Activated CD4-positive, alpha-beta T cell treated with anti-CD3 and anti-CD28 coated beads for 36 hours (primary cell): Measurements from ENCODE around the gene MALAT1. TPM values are rescaled to one million over a fixed set of nuclear protein-coding genes. Genes with fewer than 3 reads are reported as not detected.
"Not testable (repeated sequence)": the region's sequence is repeated elsewhere in the genome, so short reads cannot be mapped to it uniquely, and the experiment has no call there.

Experiments used
- ATAC-seq: fragments of 200-7000 bp; cut with Tn5 transposase; one replicate; pipeline ENCODE4 v1.10.0; 2021; ENCODE audit warnings: mild to moderate bottlenecking, moderate library complexity
- CTCF ChIA-PET: fragments of 350-600 bp; sonication (Branson Sonifier 250); formaldehyde crosslinking; loops from one replicate; lab custom pipeline; 2021; ENCODE audit warnings: antibody characterized with exemption; lab: Charles Lee
- POLR2A ChIA-PET: fragments of 350-600 bp; sonication (Branson Sonifier 250); formaldehyde crosslinking; loops from one replicate; lab custom pipeline; 2021; ENCODE audit warnings: antibody characterized with exemption, inconsistent platforms; lab: Charles Lee
- DNase-seq: peaks from one replicate; pipeline ENCODE4 v3.0.0-alpha.2; 2020
- H3K27ac Mint-ChIP-seq: one replicate; pipeline ENCODE4 v1.8.0; 2021; ENCODE audit warnings: mixed read lengths
- H3K27me3 Mint-ChIP-seq: one replicate; pipeline ENCODE4 v1.8.0; 2021; ENCODE audit warnings: mixed read lengths
- H3K36me3 Mint-ChIP-seq: one replicate; pipeline ENCODE4 v1.8.0; 2021; ENCODE audit warnings: low read depth, mixed read lengths
- H3K4me1 Mint-ChIP-seq: one replicate; pipeline ENCODE4 v1.8.0; 2021; ENCODE audit warnings: mixed read lengths
- H3K4me3 Mint-ChIP-seq: one replicate; pipeline ENCODE4 v1.8.0; 2021; ENCODE audit warnings: mild to moderate bottlenecking, moderate library complexity, mixed read lengths
- H3K9me3 Mint-ChIP-seq: one replicate; pipeline ENCODE4 v1.8.0; 2021; ENCODE audit warnings: low read depth, mixed read lengths
- intact Hi-C, 2 experiments: fragments of 100-400 bp; cut with DNase I in 1 of 2; cut with micrococcal nuclease in 1 of 2; formaldehyde crosslinking; loops; one replicate each; pipeline versions ENCODE4 v1.14.2 to v1.15.1; 2022 to 2024; cut with DNase I, micrococcal nuclease
- total RNA-seq, 2 experiments: library from RNA; stranded (reverse); gene quantifications; one replicate each; pipeline ENCODE4 v1.2.3, GENCODE V29; 2021

The MALAT1 gene
- total RNA-seq, 2 experiments from 2014 or later, result 7,016 to 9,748 TPM

DNA sequence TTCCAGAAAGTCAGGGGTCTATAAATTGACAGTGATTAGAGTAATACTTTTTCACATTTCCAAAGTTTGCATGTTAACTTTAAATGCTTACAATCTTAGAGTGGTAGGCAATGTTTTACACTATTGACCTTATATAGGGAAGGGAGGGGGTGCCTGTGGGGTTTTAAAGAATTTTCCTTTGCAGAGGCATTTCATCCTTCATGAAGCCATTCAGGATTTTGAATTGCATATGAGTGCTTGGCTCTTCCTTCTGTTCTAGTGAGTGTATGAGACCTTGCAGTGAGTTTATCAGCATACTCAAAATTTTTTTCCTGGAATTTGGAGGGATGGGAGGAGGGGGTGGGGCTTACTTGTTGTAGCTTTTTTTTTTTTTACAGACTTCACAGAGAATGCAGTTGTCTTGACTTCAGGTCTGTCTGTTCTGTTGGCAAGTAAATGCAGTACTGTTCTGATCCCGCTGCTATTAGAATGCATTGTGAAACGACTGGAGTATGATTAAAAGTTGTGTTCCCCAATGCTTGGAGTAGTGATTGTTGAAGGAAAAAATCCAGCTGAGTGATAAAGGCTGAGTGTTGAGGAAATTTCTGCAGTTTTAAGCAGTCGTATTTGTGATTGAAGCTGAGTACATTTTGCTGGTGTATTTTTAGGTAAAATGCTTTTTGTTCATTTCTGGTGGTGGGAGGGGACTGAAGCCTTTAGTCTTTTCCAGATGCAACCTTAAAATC lies 5.3 kb downstream of the MALAT1 start:
- Mint-ChIP-seq H3K4me3 (no peak overlapping the region), H3K36me3 (peaks cover 2% of the 10 kb centered on the region), H3K27me3 (no peaks in the 10 kb centered on the region), H3K9me3 (no peaks in the 10 kb centered on the region), H3K4me1 (peaks cover 52% of the 10 kb centered on the region), H3K27ac (no peak overlapping the region)
- POLR2A ChIA-PET, result interaction anchor here (0.7 to 25.9 kb wide), 9 partner anchors 8 to 693 kb away, joined by 3 to 1637 read pairs (median 7); partner anchors contain the start of genes NEAT1 and PACS1
- ATAC-seq (no peak), DNase-seq (no peak)
- CTCF ChIA-PET, result interaction anchor here (0.6 to 7.6 kb wide), 2 partner anchors 84 to 484 kb away, joined by 3 to 209 read pairs; partner anchors contain the start of gene NEAT1
- intact Hi-C loops, result no loop called here

DNA sequence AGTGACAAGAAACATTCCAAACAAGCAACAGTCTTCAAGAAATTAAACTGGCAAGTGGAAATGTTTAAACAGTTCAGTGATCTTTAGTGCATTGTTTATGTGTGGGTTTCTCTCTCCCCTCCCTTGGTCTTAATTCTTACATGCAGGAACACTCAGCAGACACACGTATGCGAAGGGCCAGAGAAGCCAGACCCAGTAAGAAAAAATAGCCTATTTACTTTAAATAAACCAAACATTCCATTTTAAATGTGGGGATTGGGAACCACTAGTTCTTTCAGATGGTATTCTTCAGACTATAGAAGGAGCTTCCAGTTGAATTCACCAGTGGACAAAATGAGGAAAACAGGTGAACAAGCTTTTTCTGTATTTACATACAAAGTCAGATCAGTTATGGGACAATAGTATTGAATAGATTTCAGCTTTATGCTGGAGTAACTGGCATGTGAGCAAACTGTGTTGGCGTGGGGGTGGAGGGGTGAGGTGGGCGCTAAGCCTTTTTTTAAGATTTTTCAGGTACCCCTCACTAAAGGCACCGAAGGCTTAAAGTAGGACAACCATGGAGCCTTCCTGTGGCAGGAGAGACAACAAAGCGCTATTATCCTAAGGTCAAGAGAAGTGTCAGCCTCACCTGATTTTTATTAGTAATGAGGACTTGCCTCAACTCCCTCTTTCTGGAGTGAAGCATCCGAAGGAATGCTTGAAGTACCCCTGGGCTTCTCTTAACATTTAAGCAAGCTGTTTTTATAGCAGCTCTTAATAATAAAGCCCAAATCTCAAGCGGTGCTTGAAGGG lies 6.0 kb downstream of the MALAT1 start:
- ATAC-seq (no peak), DNase-seq (no peak)
- H3K27me3 Mint-ChIP-seq, result no peaks in the 10 kb centered on the region
- H3K27ac Mint-ChIP-seq, result no peak overlapping the region
- CTCF ChIA-PET, result interaction anchor here (1.0 to 7.6 kb wide), 3 partner anchors 74 to 174 kb away, joined by 3 to 209 read pairs (median 4); partner anchors contain the start of gene NEAT1
- peaks cover 55% of the 10 kb centered on the region for H3K4me1 Mint-ChIP-seq
- H3K4me3 Mint-ChIP-seq, result no peak overlapping the region
- intact Hi-C loops, result loop anchor here in 1 of 2 experiments (5.0 kb wide), 1 partner anchor 243 kb away; the partner anchor contains the start of gene POLA2
- H3K36me3 Mint-ChIP-seq, result peaks cover 2% of the 10 kb centered on the region
- POLR2A ChIA-PET, result interaction anchor here (0.5 to 25.9 kb wide), 17 partner anchors 8 to 694 kb away, joined by 3 to 1637 read pairs (median 4); partner anchors contain the start of gene NEAT1
- no peaks in the 10 kb centered on the region for H3K9me3 Mint-ChIP-seq

- no peaks in the 10 kb centered on the region for H3K9me3 Mint-ChIP-seq
- no peak overlapping the region for H3K4me3 Mint-ChIP-seq
- H3K27me3 Mint-ChIP-seq, result no peaks in the 10 kb centered on the region
- CTCF ChIA-PET, result interaction anchor here (0.7 to 7.6 kb wide), 9 partner anchors 13 to 230 kb away, joined by 3 to 209 read pairs (median 4); partner anchors contain the start of genes NEAT1 and SCYL1
- ATAC-seq, result no peak
- intact Hi-C loops, result loop anchor here (1.0 to 5.0 kb wide), 2 partner anchors 123 to 243 kb away; partner anchors contain the start of genes POLA2 (in 1 of the 2) and SLC25A45 (in 1 of the 2)
- peaks cover 59% of the 10 kb centered on the region for H3K4me1 Mint-ChIP-seq
- POLR2A ChIA-PET, result interaction anchor here (0.5 to 25.9 kb wide), 22 partner anchors 9 to 447 kb away, joined by 3 to 1637 read pairs (median 4); partner anchors contain the start of genes DPF2 and NEAT1
- peaks cover 2% of the 10 kb centered on the region for H3K36me3 Mint-ChIP-seq
- no peak for DNase-seq
- no peak overlapping the region for H3K27ac Mint-ChIP-seq
Measured at GRCh38 chr11:65505466-65506289, 6.8 kb downstream of the MALAT1 start.

DNA sequence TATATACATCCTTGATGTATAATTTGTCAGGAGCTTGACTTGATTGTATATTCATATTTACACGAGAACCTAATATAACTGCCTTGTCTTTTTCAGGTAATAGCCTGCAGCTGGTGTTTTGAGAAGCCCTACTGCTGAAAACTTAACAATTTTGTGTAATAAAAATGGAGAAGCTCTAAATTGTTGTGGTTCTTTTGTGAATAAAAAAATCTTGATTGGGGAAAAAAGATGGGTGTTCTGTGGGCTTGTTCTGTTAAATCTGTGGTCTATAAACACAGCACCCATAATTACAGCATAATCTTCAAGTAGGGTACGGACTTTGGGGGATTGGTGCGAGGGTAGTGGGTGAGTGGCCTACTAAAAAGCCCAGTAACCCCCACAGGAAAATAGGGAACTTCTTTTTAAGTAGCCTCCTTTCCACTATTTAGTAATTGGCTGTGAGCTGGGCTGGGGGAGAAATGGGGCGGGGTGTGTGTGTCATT lies 7.5 kb downstream of the MALAT1 start:
- H3K4me3 Mint-ChIP-seq, result no peak overlapping the region

DNA sequence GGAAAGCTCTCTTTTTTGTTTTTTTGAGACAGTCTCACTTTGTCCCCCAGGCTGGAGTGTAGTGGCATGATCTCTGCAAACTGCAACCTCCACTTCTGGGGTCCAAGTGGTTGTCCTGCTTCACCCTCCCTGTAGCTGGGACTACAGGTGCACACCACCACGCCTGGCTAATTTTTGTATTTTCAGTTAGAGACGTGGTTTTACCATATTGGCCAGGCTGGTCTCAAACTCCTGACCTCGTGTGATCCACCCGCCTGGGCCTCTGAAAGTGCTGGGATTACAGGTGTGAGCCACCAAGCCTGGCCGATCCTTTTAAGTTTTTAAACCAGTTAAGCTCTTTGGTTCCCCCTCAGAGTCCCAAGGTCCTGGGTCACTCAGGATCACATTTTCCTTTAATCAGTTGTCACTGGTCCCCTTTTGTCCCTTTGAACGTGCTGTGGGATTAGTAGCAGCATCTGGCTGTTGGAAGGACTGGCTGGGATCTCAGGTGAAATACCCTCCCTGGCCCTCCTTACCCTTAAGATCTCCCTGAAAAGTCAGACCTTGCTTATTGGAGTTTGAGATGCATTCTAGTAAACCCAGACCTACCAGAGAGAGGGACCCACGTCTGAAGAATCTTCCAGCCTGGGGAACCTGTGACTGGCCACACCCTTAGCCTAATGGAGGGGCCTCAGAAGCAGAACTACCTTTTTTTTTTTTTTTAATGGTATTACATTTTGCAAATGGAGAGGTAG lies 8.1 kb downstream of the MALAT1 start:
- POLR2A ChIA-PET, result interaction anchor here (0.5 to 25.9 kb wide), 21 partner anchors 8 to 1316 kb away, joined by 3 to 1637 read pairs (median 6); partner anchors contain the start of genes DPF2, MALAT1, NEAT1 and SCYL1
- ATAC-seq (peak; percentile 51), DNase-seq (peak; percentile 75)
- Mint-ChIP-seq H3K36me3 (peaks cover 2% of the 10 kb centered on the region), H3K27ac (no peak overlapping the region), H3K27me3 (no peaks in the 10 kb centered on the region), H3K4me3 (no peak overlapping the region), H3K4me1 (peaks cover 60% of the 10 kb centered on the region), H3K9me3 (no peaks in the 10 kb centered on the region)
- CTCF ChIA-PET, result interaction anchor here (0.6 to 7.6 kb wide), 16 partner anchors 8 to 229 kb away, joined by 3 to 209 read pairs (median 4); partner anchors contain the start of genes MALAT1, NEAT1 and SCYL1
- intact Hi-C loops, result loop anchor here (1.0 to 5.0 kb wide), 2 partner anchors 125 to 245 kb away; partner anchors contain the start of genes POLA2 (in 1 of the 2) and SLC25A45 (in 1 of the 2)

More for the DNA sequence above, 7.5 kb downstream of the MALAT1 start:
- POLR2A ChIA-PET, result interaction anchor here (0.6 to 25.9 kb wide), 20 partner anchors 7 to 214 kb away, joined by 3 to 1637 read pairs (median 6); partner anchors contain the start of genes DPF2, MALAT1, NEAT1 and ZNRD2
- Mint-ChIP-seq H3K36me3 (peaks cover 2% of the 10 kb centered on the region), H3K4me1 (peaks cover 60% of the 10 kb centered on the region), H3K9me3 (no peaks in the 10 kb centered on the region), H3K27me3 (no peaks in the 10 kb centered on the region), H3K27ac (no peak overlapping the region)
- no peak for DNase-seq
- CTCF ChIA-PET, result interaction anchor here (0.7 to 7.6 kb wide), 13 partner anchors 9 to 230 kb away, joined by 3 to 209 read pairs (median 4); partner anchors contain the start of genes NEAT1 and SCYL1
- intact Hi-C loops, result loop anchor here (1.0 to 5.0 kb wide), 2 partner anchors 124 to 244 kb away; partner anchors contain the start of genes POLA2 (in 1 of the 2) and SLC25A45 (in 1 of the 2)
- no peak for ATAC-seq

- not testable (repeated sequence) for H3K27me3 Mint-ChIP-seq, H3K27ac Mint-ChIP-seq, H3K9me3 Mint-ChIP-seq, H3K36me3 Mint-ChIP-seq, ATAC-seq, H3K4me3 Mint-ChIP-seq, DNase-seq
- intact Hi-C loops, result loop anchor here in 1 of 2 experiments (10.0 kb wide), 1 partner anchor 288 kb away; no protein-coding TSS in a partner anchor
- POLR2A ChIA-PET, result interaction anchor here (0.6 kb wide), 1 partner anchor 12 kb away, joined by 3 read pairs; no protein-coding TSS in a partner anchor
- CTCF ChIA-PET, result interaction anchor here (1.0 to 1.7 kb wide), 5 partner anchors 25 to 232 kb away, joined by 3 to 12 read pairs (median 3); no protein-coding TSS in a partner anchor
- peaks cover 31% of the 10 kb centered on the region for H3K4me1 Mint-ChIP-seq
Measured at GRCh38 chr11:65512311-65512710, 13.5 kb downstream of the MALAT1 start.

DNA sequence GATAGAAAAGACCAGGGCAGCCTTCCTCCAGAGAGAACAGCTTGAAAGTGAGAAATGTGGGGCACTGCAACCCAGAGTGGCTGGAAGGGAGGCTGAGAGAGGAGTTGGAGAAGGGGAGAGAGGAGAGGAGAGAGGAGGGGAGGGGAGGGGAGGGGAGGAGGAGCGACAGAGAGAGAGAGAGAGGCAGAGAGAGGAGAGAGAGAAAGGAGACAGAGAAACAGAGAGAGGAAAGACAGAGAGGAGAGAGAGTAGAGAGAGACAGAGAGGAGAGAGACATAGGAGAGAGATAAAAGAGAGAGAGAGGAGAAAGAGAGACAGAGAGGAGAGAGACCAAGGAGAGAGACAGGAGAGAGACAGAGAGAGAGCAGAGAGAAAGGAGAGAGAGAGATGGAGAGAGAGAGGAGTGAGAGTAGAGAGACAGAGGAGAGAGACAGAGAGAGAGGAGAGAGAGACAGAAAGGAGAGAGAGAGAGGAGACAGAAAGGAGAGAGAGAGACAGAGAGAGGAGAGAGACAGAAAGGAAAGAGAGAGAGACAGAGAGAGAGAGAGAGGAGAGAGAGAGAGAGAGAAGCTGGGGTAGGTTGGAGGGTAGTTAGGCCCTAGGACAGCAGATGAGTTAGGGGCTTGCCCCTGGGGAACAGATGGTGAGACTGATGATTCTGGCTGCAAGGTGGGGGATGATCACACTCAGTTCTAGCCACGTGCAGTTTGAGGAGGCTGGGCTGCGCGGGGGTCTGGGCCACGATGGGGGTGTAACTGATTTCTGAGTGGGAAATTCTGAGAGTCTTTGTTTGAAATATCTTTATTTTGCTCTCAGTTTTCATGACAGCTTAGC lies 17.5 kb downstream of the MALAT1 start:
- ChIA-PET CTCF (interaction anchor here (1.4 kb wide), 2 partner anchors 100 to 151 kb away, joined by 3 to 7 read pairs; no protein-coding TSS in a partner anchor), POLR2A (interaction anchor here (0.6 to 1.3 kb wide), 2 partner anchors 10 to 401 kb away, joined by 4 to 14 read pairs; no protein-coding TSS in a partner anchor)
- DNase-seq (no peak), ATAC-seq (peak; percentile 58)
- H3K27me3 Mint-ChIP-seq, result no peaks in the 10 kb centered on the region
- H3K9me3 Mint-ChIP-seq, result no peaks in the 10 kb centered on the region
- H3K4me1 Mint-ChIP-seq, result peaks cover 8% of the 10 kb centered on the region
- no peaks in the 10 kb centered on the region for H3K36me3 Mint-ChIP-seq
- no peak overlapping the region for H3K27ac Mint-ChIP-seq
- no peak overlapping the region for H3K4me3 Mint-ChIP-seq
- intact Hi-C loops, result loop anchor here in 1 of 2 experiments (10.0 kb wide), 1 partner anchor 292 kb away; no protein-coding TSS in a partner anchor

- H3K4me1 Mint-ChIP-seq, result peaks cover 31% of the 10 kb centered on the region
- H3K9me3 Mint-ChIP-seq, H3K4me3 Mint-ChIP-seq, H3K36me3 Mint-ChIP-seq, ATAC-seq, DNase-seq, POLR2A ChIA-PET, H3K27ac Mint-ChIP-seq, H3K27me3 Mint-ChIP-seq: not testable (repeated sequence)
- intact Hi-C loops, result loop anchor here in 1 of 2 experiments (10.0 kb wide), 1 partner anchor 294 kb away; no protein-coding TSS in a partner anchor
- CTCF ChIA-PET, result interaction anchor here (1.1 to 1.2 kb wide), 2 partner anchors 12 to 22 kb away, joined by 3 to 4 read pairs; no protein-coding TSS in a partner anchor
Measured at GRCh38 chr11:65518941-65519549, 20.2 kb downstream of the MALAT1 start.
